Progenitor cell of endocrine pancreas (in vitro differentiated cells): Measurements from ENCODE around the gene UBE2O. TPM values are rescaled to one million over a fixed set of nuclear protein-coding genes. Genes with fewer than 3 reads are reported as not detected.
A peak's percentile ranks its signal among the peaks of the same experiment; 100 is the strongest.

ENCODE experiments used
- DNase-seq: peaks from one replicate; pipeline ENCODE4 v3.0.0; 2021; ENCODE audit warnings: low spot score; ENCODE audit not compliant: unreplicated experiment
- H3K27ac Mint-ChIP-seq: 2 replicates; pipeline ENCODE4 v1.8.0; 2021; ENCODE audit warnings: mild to moderate bottlenecking, moderate library complexity, mixed read lengths
- H3K27me3 Mint-ChIP-seq: 2 replicates; pipeline ENCODE4 v1.8.0; 2021; ENCODE audit warnings: mixed read lengths
- H3K36me3 Mint-ChIP-seq: 2 replicates; pipeline ENCODE4 v1.8.0; 2022; ENCODE audit warnings: mixed read lengths; ENCODE audit not compliant: insufficient read depth
- H3K4me1 Mint-ChIP-seq: 2 replicates; pipeline ENCODE4 v1.8.0; 2021; ENCODE audit warnings: low read depth, mixed read lengths
- H3K4me3 Mint-ChIP-seq: 2 replicates; pipeline ENCODE4 v1.8.0; 2021; ENCODE audit warnings: low read depth, mild to moderate bottlenecking, moderate library complexity, mixed read lengths
- H3K9me3 Mint-ChIP-seq: 2 replicates; pipeline ENCODE4 v1.8.0; 2021; ENCODE audit warnings: low read depth, mixed read lengths
- CTCF ChIP-seq: fragments of 200-600 bp; sonication (generic); IDR thresholded peaks from one replicate; pipeline ENCODE4 v1.5.0; 2021; ENCODE audit warnings: antibody characterized with exemption, mild to moderate bottlenecking; ENCODE audit not compliant: unreplicated experiment
- total RNA-seq: library from RNA; stranded (reverse); gene quantifications from 2 replicates; pipeline ENCODE4 v1.2.1, GENCODE V29; 2021

The UBE2O gene
- total RNA-seq, 1 donor from 2014 or later: 44.6 TPM

DNA sequence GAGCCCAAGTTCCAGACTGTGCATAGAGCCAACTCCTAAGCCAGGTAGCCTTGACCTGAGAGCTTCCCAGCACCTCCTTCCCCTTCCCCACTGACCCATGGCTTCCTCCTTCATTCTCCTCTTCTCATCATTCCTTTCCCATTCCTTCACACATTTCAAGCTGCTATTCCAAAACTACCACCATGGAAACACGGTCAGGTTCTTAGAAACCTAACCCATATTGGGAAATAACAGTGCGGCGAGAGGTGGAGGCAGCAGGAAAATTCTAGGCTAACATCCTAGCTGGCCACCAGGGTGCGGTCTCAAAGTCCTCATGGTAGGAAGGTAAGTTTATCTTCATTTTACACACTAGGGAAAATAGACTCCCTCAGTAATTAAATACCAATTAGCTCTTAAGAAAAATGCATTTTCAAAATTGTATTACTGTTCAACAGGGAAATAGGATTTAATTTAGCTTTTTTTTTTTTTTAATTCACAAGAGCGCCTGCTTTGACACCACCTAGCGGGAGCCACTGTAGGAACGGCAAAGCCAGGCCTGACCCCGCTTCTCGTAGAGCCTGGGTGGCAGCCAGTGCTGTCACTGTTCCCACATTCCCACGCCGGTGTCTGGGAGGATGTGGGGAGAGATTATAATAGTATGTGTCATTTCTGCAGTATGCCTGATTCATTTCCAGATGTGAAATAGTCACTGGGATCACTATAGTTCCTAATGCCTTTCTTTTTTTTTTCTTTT lies 82.5 kb downstream of the UBE2O start:
- H3K4me3 Mint-ChIP-seq: no peak overlapping the region
- peaks cover 4% of the 10 kb centered on the region for H3K36me3 Mint-ChIP-seq
- peaks cover 10% of the 10 kb centered on the region for H3K4me1 Mint-ChIP-seq
- no peak for DNase-seq
- H3K9me3 Mint-ChIP-seq: peaks cover 3% of the 10 kb centered on the region
- no peaks in the 10 kb centered on the region for H3K27me3 Mint-ChIP-seq
- peak; percentile 21 for TF ChIP-seq CTCF
- no peak overlapping the region for H3K27ac Mint-ChIP-seq

DNA sequence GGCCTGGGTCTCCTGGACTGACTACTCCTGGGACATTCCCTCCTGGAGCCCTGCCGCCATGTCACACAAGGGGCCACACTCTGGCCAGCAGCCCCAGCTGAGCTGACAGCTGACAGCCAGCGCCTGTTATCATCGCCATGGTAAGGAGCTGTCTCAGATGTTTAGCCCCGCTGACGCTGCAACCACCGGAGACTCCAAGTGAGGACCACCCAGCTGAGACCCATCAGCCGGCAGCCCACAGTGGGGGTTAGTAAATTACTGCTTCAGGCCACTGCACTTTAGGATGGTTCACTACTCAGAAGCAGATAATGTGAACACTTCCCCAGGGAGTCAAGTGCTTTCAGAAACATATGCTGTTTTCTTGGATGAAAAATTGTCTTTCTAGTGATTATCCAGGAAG lies 83.1 kb downstream of the UBE2O start:
- Mint-ChIP-seq H3K27me3 (no peaks in the 10 kb centered on the region), H3K27ac (no peak overlapping the region), H3K4me3 (no peak overlapping the region), H3K36me3 (peaks cover 4% of the 10 kb centered on the region), H3K4me1 (peaks cover 8% of the 10 kb centered on the region), H3K9me3 (peaks cover 3% of the 10 kb centered on the region)
- no peak for TF ChIP-seq CTCF
- DNase-seq: no peak

GRCh38 chr17:76369379-76369778 lies 83.6 kb downstream of the UBE2O start:
- DNase-seq: no peak
- Mint-ChIP-seq H3K27me3 (no peaks in the 10 kb centered on the region), H3K27ac (peak overlapping the region; percentile 10), H3K36me3 (peaks cover 4% of the 10 kb centered on the region), H3K4me3 (no peak overlapping the region), H3K9me3 (peaks cover 3% of the 10 kb centered on the region), H3K4me1 (peaks cover 8% of the 10 kb centered on the region)
- no peak for TF ChIP-seq CTCF

DNA sequence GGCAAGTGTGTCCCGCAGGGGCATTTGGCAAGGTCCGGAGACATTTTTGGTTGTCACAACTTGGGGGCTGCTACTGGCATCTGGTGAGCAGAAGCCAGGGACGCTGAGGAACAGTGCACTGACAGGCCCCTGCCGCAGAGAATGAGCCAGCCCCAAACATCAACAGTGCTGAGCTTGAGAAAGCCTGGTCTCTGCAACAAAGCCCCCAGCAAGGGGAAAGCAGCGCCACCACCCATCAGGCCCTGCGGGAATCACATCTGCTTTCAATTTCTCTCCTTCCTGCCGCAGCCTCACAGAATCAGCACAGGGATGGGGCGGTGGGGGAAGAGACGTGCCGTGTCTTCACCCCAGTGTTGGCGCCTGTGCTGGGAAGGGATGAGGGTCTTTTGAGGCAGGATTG lies 84.4 kb downstream of the UBE2O start:
- TF ChIP-seq CTCF: no peak
- DNase-seq: no peak
- Mint-ChIP-seq H3K27ac (no peak overlapping the region), H3K36me3 (peaks cover 4% of the 10 kb centered on the region), H3K4me1 (peaks cover 6% of the 10 kb centered on the region), H3K4me3 (no peak overlapping the region), H3K27me3 (no peaks in the 10 kb centered on the region), H3K9me3 (peaks cover 3% of the 10 kb centered on the region)

DNA sequence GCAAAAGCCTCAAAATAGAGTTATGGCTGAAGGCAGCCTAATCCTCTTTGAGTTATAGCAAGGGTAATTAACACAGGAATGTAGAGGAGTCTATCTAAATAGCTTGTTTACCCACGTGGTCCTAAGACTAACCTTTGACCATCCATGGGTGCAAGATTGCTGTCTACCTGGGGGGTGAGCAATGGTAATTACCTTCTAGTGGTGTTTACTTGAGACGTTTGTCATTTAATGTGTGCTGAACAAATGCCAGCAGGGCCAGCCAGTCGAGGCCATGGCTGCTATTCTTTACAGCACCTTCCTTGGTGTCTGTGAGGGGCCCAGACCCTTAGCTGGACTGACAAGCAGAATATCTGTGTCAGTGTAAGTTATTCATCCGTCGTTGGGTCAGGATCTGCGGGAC lies 85.3 kb downstream of the UBE2O start:
- H3K27ac Mint-ChIP-seq: no peak overlapping the region
- no peak for DNase-seq
- no peak for TF ChIP-seq CTCF
- no peaks in the 10 kb centered on the region for H3K27me3 Mint-ChIP-seq
- no peak overlapping the region for H3K4me3 Mint-ChIP-seq
- peaks cover 4% of the 10 kb centered on the region for H3K36me3 Mint-ChIP-seq
- H3K9me3 Mint-ChIP-seq: peaks cover 3% of the 10 kb centered on the region
- peaks cover 5% of the 10 kb centered on the region for H3K4me1 Mint-ChIP-seq
